ENCODE results near the gene SLFN12. TPM values are rescaled to one million over a fixed set of nuclear protein-coding genes. Genes with fewer than 3 reads are reported as not detected.

Gene SLFN12
- total RNA-seq, 1 donor from 2014 or later: 7.2 TPM

DNA sequence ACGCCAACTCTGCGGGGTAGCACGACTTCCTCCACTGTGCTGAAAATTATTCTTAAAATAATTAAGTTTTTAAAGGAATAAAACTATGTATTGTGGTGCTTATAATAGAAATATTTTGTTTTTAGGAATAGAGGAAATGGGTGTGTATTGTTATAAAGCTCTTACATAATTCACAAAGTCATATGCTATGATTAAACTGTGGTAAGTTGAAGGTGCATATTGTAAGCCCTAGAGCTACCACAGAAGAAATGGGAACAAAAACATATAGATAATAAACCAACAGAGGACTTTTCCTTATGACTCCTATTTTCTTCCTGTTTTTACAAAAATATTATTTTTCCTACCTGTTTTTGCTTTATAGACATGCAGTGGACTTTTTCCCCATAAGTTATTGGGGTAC, 54.6 kb downstream of the SLFN12 start:
- Histone ChIP-seq H3K36me3 (no peaks in the 10 kb centered on the region), H3K27ac (no peak overlapping the region), H3K9ac (no peak overlapping the region), H3F3A (ENCODE audit: low read depth) (no peaks in the 10 kb centered on the region), H2AFZ (replicated peaks) (no peak overlapping the region), H3K4me2 (no peak overlapping the region), H3K4me3 (no peak overlapping the region), H3K4me1 (no peaks in the 10 kb centered on the region), H3K9me3 (ENCODE audit: low read depth) (no peaks in the 10 kb centered on the region), H3K27me3 (peaks cover 62% of the 10 kb centered on the region), H4K20me1 (ENCODE audit: low read depth) (no peaks in the 10 kb centered on the region), H3K79me2 (ENCODE audit: low read depth) (no peaks in the 10 kb centered on the region)
- H3K36me3 Mint-ChIP-seq: no peaks in the 10 kb centered on the region
- H3K4me3 Mint-ChIP-seq: no peak overlapping the region
- H3K27me3 Mint-ChIP-seq (ENCODE audit: insufficient read depth, low read depth): peaks cover 26% of the 10 kb centered on the region
- H3K27ac Mint-ChIP-seq: no peak overlapping the region
- peaks cover 2% of the 10 kb centered on the region for H3K9me3 Mint-ChIP-seq
- peaks cover 9% of the 10 kb centered on the region for H3K4me1 Mint-ChIP-seq
- no peak for TF ChIP-seq EZH2 (IDR thresholded peaks at IDR 0.05)
- TF ChIP-seq, protein P1, sequence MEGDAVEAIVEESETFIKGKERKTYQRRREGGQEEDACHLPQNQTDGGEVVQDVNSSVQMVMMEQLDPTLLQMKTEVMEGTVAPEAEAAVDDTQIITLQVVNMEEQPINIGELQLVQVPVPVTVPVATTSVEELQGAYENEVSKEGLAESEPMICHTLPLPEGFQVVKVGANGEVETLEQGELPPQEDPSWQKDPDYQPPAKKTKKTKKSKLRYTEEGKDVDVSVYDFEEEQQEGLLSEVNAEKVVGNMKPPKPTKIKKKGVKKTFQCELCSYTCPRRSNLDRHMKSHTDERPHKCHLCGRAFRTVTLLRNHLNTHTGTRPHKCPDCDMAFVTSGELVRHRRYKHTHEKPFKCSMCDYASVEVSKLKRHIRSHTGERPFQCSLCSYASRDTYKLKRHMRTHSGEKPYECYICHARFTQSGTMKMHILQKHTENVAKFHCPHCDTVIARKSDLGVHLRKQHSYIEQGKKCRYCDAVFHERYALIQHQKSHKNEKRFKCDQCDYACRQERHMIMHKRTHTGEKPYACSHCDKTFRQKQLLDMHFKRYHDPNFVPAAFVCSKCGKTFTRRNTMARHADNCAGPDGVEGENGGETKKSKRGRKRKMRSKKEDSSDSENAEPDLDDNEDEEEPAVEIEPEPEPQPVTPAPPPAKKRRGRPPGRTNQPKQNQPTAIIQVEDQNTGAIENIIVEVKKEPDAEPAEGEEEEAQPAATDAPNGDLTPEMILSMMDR (IDR thresholded peaks at IDR 0.05): no peak
- DNase-seq (ENCODE audit: low spot score): no peak

DNA sequence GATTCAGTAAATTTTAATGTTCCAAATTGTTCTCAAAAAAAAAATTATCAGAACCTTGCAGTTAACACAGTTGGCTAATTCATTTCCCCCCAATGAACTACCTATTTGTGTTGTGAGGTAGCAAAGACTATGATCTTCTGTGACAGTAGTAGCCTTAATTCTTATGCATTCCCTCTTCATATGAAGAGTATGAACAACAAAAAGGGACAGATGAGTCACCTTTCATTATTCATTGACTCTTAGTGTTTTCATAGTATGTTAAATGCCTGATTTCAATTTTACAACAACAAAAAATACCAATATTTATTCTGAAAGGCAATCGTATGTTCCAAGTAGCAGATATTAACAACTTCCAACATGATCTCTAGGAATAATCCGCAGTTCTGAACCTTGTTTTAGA, 55.2 kb downstream of the SLFN12 start:
- no peaks in the 10 kb centered on the region for H4K20me1 ChIP-seq (ENCODE audit: low read depth)
- no peak overlapping the region for H3K4me3 Mint-ChIP-seq
- H3K27ac ChIP-seq: no peak overlapping the region
- H3F3A ChIP-seq (ENCODE audit: low read depth): no peaks in the 10 kb centered on the region
- H3K4me2 ChIP-seq: no peak overlapping the region
- H3K9ac ChIP-seq: no peak overlapping the region
- TF ChIP-seq EZH2 (IDR thresholded peaks at IDR 0.05) (no peak), EZH2phosphoT487 (IDR thresholded peaks at IDR 0.05) (no peak)
- TF ChIP-seq, protein P1 (IDR thresholded peaks at IDR 0.05): no peak
- no peak overlapping the region for H2AFZ ChIP-seq (replicated peaks)
- H3K36me3 Mint-ChIP-seq: no peaks in the 10 kb centered on the region
- H3K4me1 Mint-ChIP-seq: peaks cover 9% of the 10 kb centered on the region
- no peak overlapping the region for H3K27ac Mint-ChIP-seq
- H3K9me3 ChIP-seq (ENCODE audit: low read depth): no peaks in the 10 kb centered on the region
- H3K36me3 ChIP-seq: no peaks in the 10 kb centered on the region
- H3K79me2 ChIP-seq (ENCODE audit: low read depth): no peaks in the 10 kb centered on the region
- no peak overlapping the region for H3K4me3 ChIP-seq
- H3K9me3 Mint-ChIP-seq: peaks cover under 1% of the 10 kb centered on the region
- peaks cover 69% of the 10 kb centered on the region for H3K27me3 ChIP-seq
- peaks cover 30% of the 10 kb centered on the region for H3K27me3 Mint-ChIP-seq (ENCODE audit: insufficient read depth, low read depth)
- DNase-seq (ENCODE audit: low spot score): no peak
- H3K4me1 ChIP-seq: no peaks in the 10 kb centered on the region

DNA sequence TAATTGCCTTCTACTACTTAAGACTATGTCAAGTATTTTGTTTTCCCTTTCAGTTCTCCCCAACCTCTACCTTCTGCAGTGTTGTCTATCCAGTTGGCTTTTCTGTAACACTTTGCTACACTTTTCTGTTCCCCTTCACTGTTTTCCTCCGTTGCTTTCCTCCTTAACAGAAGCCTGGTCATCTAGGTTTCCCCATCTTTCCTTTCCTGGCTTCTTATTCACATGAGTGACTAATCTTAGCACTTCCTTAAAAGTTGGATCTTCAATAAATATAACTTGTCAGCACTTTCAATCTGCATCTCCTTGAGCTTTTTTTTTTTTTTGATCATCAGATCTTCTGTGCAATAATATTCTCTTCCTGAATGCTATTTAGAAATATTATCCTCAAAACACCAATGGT, 56.1 kb downstream of the SLFN12 start:
- Mint-ChIP-seq H3K27ac (no peak overlapping the region), H3K4me3 (no peak overlapping the region), H3K4me1 (peaks cover 9% of the 10 kb centered on the region), H3K9me3 (peaks cover 5% of the 10 kb centered on the region), H3K27me3 (ENCODE audit: insufficient read depth, low read depth) (peaks cover 34% of the 10 kb centered on the region), H3K36me3 (peaks cover 1% of the 10 kb centered on the region)
- peaks cover 77% of the 10 kb centered on the region for H3K27me3 ChIP-seq
- H3K79me2 ChIP-seq (ENCODE audit: low read depth): no peaks in the 10 kb centered on the region
- no peak overlapping the region for H3K27ac ChIP-seq
- H3K9ac ChIP-seq: no peak overlapping the region
- no peaks in the 10 kb centered on the region for H3F3A ChIP-seq (ENCODE audit: low read depth)
- H3K4me3 ChIP-seq: no peak overlapping the region
- no peak for DNase-seq (ENCODE audit: low spot score)
- no peak overlapping the region for H3K4me2 ChIP-seq
- TF ChIP-seq EZH2 (IDR thresholded peaks at IDR 0.05): no peak
- TF ChIP-seq, protein P1 (IDR thresholded peaks at IDR 0.05): no peak
- no peak for TF ChIP-seq EZH2phosphoT487 (IDR thresholded peaks at IDR 0.05)
- H3K36me3 ChIP-seq: no peaks in the 10 kb centered on the region
- no peaks in the 10 kb centered on the region for H4K20me1 ChIP-seq (ENCODE audit: low read depth)
- H3K9me3 ChIP-seq (ENCODE audit: low read depth): no peaks in the 10 kb centered on the region
- H3K4me1 ChIP-seq: no peaks in the 10 kb centered on the region
- H2AFZ ChIP-seq (replicated peaks): no peak overlapping the region
